Activated CD4-positive, alpha-beta T cell treated with anti-CD3 and anti-CD28 coated beads for 24 hours (primary cell): ENCODE data around the gene MAJIN.

Experiments used
- DNase-seq, 2 donors: peaks; one replicate each; pipeline ENCODE4 v3.0.0-alpha.2; 2020; ENCODE audit warnings: low read depth in 2 of 2

MAJIN gene

GRCh38 chr11:64932324-64932723, 39.6 kb downstream of the MAJIN start:
- no peak for DNase-seq

DNA sequence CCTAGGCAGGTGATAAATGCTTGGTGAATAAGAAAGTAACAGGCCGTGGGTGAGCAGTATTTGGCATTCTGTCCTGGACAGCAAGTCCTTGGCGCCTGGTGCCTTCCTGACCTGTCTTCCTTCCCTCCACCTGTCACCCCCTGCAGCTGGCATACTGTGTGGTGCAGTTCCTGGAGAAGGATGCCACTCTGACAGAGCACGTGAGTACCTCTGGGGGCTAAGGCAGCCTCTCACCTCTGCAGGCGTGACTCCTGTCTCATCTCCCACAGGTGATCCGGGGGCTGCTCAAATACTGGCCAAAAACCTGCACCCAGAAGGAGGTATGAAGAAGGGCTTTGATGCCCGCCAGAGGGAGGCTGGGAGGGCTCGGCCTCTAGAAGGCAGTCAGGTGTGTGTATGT, 40.6 kb downstream of the MAJIN start:
- DNase-seq = no peak

- DNase-seq = no peak
These were observed 41.6 kb downstream of the MAJIN start for GRCh38 chr11:64930340-64930739.

DNA sequence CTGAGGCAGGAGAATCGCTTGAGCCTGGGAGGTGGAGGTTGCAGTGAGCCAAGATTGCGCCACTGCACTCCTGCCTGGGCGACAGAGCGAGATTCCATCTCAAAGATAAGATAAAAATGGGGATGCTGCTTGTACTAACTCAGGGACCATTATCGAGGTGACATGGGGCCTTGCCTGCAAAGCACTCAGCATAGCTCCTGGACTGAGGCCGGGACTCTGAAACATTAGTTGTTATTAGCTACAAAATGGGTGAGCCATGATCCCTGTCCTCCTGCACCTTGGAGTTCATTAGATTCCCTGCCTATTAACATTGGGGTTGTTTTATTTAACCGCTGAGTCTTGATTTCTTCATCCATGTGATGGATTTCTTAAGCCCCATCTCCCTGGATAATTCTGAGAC, 42.3 kb downstream of the MAJIN start:
- no peak for DNase-seq

- no peak for DNase-seq
These were observed 43.0 kb downstream of the MAJIN start for GRCh38 chr11:64928957-64929356.

GRCh38 chr11:64926689-64927088, 45.2 kb downstream of the MAJIN start:
- no peak for DNase-seq

DNA sequence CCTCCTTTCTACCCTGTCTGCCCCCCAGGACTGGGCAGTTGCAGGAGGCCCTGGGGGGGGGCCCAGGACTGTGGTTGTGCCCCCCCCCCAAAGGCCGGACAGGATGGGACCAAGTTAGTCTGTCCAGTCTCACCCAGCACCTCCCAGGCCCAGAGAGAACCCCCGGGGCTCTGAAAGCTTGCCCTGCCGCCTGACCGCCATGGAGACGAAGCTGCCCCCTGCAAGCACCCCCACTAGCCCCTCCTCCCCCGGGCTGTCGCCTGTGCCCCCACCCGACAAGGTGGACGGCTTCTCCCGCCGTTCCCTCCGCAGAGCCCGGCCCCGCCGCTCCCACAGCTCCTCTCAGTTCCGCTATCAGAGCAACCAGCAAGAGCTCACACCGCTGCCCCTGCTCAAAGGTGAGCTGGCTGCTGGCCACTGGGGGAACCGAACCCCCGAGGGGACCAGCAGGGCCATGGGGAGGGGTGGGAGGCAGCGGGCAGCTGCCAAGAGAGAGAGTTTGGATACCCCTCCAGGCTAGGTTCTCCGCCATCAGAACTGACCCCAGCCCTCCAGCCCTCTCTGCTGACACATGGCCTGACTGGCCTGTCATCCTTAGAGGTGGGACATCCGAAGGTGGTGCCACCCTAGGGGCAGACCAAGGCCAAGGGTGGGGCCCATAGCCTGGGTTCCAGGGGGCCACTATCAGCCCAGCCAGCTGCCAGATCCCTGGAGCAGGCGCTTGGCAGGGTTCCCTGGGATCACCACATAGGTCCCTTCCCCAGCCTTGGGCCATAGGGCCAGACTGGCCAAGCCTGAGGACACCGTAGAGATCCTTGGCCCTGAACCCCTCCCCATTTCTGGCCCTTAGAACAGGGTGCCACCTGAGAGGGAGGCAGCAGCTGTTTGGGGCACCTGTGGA, 46.1 kb downstream of the MAJIN start:
- DNase-seq = no peak

- DNase-seq = peak in 1 of 2 donors; percentile 10
These were observed 47.0 kb downstream of the MAJIN start for GRCh38 chr11:64924910-64925284.

GRCh38 chr11:64923944-64924909, 47.7 kb downstream of the MAJIN start, which contains the start of gene PPP2R5B:
TSS of gene PPP2R5B (plus strand) at chr11:64924689. CDS start at chr11:64925735, 1,046 bp downstream.
- peak; percentile 78 to 82 for DNase-seq

DNA sequence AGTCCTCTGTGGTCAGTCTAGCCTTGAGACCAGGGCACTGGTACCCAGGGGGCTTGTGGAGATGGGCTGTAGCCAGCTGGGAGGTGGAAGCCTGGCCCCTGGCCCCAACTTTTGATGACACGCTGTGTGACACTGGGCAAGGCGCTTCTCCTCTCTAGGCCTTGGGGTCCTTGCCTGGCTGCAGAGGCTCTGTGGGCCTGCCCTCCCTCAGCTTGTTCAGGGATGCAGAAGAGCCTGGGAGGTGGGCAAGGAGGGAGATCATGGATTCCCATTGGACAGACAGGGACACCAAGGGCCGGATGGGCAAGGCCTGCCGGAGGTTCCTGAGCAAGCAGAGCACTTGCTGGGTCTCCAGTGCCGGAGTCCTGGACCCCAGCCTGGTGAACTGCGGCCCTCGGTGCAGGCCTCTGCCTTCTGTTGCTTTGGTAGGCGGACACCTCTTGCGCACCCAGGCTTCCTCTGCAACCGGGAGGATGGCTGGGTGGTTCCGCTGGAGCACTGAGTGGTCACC, 48.7 kb downstream of the MAJIN start:
- DNase-seq = no peak

- no peak for DNase-seq
These were observed 50.5 kb downstream of the MAJIN start for GRCh38 chr11:64921384-64921783.

DNA sequence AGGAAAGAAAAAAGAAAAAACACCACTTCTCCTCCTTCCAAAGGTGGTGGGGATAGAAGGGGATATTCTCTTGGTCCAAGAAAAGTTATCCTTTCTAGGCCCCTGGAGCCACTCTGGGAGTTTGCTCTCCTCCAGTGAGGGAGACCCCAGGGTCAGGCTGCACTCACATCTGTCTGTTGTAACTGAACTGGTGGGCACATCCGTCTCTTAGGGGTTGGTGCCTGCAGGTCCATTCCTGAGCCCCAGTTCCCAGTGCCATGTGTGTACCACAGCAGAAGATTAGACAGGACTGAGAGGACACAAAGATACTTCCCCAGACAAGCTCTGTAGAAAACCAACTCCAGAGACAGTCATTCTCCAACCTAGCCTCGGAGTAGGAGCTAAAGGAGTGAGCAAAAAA, 51.8 kb downstream of the MAJIN start:
- DNase-seq = no peak

- no peak for DNase-seq
These were observed 52.3 kb downstream of the MAJIN start for GRCh38 chr11:64919627-64920026.

- no peak for DNase-seq
These were observed 53.9 kb downstream of the MAJIN start for GRCh38 chr11:64918017-64918416.

GRCh38 chr11:64917663-64917995, 54.3 kb downstream of the MAJIN start:
- no peak for DNase-seq

- peak; percentile 98 for DNase-seq
These were observed 54.9 kb downstream of the MAJIN start, which contains the start of gene ATG2A for GRCh38 chr11:64916775-64917662. TSS of gene ATG2A (minus strand) at chr11:64917209. CDS start at chr11:64917135, 74 bp downstream.

DNA sequence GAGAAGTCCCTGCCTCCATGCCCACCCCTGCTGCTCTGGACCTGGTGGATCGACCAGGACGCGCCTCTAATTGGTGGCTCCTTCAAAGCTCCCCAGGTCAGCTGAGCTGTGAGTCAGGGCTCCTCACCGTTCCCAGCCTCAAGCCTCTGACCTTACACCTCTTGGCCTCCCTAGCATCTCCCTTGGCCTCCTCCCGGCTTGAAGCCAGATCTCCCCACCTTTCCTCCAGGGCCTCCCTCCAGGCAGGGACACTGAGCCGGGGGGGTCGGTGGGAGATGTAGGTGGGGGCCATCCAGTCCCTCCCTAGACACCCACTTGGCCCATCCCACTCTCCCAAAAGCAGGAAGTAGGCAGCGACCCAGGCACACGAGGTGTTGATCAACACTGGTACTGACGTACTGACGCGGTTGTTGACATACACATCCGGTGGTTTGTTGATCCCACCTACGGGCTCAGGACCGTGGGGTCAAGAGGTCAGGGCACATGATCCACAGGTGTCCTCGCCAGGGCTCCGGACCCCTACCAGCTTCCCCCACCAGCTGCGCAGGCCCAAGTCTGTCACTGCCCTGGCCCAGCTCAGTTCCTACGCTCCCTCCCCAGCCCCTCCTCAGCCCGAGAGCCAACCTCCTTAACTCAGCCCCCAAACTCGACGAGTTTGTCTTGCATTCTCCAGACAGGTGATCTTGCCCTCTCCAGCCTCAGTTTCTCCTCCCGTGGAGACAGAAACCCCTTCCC, 55.7 kb downstream of the MAJIN start:
- DNase-seq = peak in 1 of 2 donors; percentile 10

- no peak for DNase-seq
These were observed 56.5 kb downstream of the MAJIN start for GRCh38 chr11:64915376-64915887.

DNA sequence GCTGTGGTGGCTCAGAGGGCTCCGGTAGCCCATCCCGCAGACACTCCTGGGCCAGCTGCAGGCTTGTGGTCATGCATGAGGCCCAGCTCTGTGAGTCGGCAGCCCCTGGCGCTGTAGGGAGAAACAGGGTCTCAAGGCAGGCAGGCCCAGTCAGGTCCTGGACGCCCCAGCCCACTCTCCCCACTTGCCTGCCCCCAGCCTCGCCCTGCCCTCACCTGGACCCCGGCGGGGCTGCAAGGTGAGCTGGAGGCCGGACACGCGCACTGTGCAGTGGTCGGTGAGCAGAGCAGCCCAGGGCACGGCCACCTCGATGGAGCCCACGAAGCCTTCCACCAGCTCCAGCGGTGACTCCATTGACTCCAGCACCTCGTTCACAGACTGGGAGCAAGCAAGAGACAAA, 57.8 kb downstream of the MAJIN start:
- DNase-seq = no peak

DNA sequence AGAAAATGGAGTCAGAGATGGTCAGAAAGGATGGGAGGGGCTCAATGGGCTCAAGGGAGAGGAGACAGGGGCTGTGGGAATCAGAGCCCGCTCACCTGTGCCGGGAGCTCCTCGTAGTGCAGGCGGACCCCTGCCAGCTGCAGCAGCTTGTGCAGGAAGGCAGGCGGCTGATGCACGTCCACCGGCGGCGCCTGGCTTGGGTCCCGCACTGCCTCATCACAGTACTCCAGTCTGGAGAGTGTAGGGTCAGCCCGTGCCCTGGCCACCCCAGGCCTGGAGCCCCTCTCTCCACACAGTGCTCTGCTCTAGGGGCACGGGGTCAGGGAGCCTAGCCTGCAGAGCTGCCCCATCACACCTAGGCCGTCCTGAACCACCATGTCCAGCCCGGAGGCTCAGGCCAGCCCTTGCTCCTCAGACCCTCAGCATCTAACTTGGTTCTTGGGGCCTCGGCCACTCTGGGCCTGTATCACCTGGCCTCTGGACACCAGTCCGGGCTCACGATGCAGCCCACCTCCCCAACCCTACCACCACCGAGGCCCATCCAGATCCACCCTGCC, 58.7 kb downstream of the MAJIN start:
- no peak for DNase-seq
